DMS153 (cell line): ENCODE data around the gene ADGRV1.

Experiments used
- DNase-seq: peaks from one replicate; lab custom pipeline; 2025; lab: John Stamatoyannopoulos, UW

The ADGRV1 gene

DNA sequence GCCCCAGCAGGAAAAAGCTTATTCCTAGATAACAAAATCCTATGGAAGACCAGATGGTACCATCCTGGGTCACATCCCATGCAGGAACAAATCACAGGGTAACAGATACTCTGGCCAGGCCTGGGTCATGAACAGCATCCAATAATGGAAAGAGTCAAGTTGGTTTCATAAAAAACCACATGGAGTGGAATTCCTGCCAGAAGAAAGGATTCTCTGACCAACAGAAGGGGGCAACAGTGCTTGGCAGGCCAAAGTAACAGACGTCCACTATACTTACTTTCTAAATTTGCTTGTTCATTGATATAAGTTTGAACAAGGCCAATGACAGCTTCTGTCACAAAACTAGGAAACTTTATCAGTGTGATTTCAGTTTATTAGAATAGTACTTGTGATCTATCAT, 551.0 kb downstream of the ADGRV1 start:
- no peak for DNase-seq

- DNase-seq, result no peak
Measured at GRCh38 chr5:91110686-91111085, 552.1 kb downstream of the ADGRV1 start.

- DNase-seq, result no peak
Measured at GRCh38 chr5:91111473-91112238, 553.1 kb downstream of the ADGRV1 start.

DNA sequence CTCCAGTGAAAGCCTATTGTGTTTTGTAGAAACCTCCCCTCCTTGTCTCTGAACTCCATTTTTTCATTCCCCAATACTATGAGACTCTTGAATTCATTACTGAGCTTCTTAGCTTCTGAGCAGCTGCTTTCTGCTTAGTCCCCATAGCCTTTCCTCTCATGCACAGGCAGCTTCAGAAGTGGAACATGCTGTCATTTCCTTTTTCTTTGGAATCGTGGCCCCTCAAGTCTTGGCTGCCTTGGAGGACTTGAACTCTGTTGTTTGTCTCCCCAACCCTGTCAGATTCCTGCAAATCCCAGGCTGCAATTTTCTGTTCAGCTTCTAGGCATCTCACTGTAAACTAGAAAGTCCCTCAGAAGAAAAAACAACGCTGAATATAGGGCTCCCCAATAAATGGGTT, 556.1 kb downstream of the ADGRV1 start:
- no peak for DNase-seq

- no peak for DNase-seq
Measured at GRCh38 chr5:91118354-91118753, 559.8 kb downstream of the ADGRV1 start.

DNA sequence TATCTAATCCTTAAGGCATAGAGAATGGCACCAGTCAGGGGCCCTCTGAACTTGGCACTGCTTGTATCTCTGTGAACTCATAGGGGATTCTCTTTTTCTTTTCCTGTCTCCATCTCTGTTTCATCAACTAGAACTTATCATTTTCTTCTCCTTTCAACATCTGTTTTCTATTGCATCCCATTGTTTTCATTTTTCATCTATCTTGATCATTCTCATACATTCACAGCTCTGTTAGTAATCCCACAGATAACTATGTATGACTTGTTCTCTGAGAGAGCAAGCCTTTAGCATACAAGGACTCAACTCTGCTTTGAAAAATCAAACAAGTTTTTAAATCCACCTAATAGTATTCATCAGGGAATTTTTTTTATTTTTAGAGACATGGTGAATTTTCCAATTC, 560.2 kb downstream of the ADGRV1 start:
- DNase-seq, result no peak

GRCh38 chr5:91119217-91119616, 560.6 kb downstream of the ADGRV1 start:
- no peak for DNase-seq

- no peak for DNase-seq
Measured at GRCh38 chr5:91119981-91120850, 561.6 kb downstream of the ADGRV1 start.

- no peak for DNase-seq
Measured at GRCh38 chr5:91121347-91121993, 562.9 kb downstream of the ADGRV1 start.

DNA sequence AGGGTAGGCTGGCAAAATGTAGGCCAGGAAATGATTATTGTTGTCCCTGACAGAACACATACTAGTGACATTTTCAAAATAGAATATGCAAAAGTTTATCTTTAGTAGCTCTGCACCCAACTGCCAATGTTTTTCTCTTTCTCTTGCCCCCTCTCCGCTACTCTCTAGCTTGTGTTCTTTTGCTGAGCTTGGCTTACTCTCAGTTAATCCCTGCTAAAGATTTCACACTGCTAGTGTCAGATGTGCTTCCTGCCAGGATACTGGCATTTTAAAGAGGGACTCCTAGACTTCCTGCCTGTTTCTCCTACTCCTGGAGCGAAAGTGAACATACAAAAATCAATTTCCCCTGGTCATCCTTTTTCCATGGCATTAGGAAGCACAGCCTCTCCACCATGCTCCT, 564.1 kb downstream of the ADGRV1 start:
- no peak for DNase-seq

- DNase-seq, result no peak
Measured at GRCh38 chr5:91123291-91123690, 564.7 kb downstream of the ADGRV1 start.

GRCh38 chr5:91123901-91124300, 565.3 kb downstream of the ADGRV1 start:
- DNase-seq, result no peak

GRCh38 chr5:91125916-91126315, 567.3 kb downstream of the ADGRV1 start:
- DNase-seq, result no peak

DNA sequence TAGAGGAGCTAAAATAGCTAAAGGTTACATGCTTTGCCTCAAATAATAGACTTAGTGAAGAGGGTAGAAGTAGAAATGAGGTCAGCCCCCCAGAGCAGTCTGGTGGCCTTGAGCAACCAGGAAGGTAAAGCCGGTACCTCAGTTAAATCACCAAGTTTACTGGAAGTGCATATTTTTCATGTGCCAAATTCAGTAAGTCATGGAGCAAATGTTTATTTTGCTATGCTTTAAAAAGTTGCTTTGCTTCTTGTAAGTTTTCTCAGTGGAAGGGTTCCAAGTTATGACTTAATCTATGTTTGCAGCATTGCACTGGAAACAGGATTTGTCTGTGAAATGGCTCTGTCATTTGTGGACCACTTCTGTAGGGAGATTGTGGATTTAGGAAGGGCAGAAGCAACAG, 567.9 kb downstream of the ADGRV1 start:
- no peak for DNase-seq

GRCh38 chr5:91126888-91127287, 568.3 kb downstream of the ADGRV1 start:
- no peak for DNase-seq

DNA sequence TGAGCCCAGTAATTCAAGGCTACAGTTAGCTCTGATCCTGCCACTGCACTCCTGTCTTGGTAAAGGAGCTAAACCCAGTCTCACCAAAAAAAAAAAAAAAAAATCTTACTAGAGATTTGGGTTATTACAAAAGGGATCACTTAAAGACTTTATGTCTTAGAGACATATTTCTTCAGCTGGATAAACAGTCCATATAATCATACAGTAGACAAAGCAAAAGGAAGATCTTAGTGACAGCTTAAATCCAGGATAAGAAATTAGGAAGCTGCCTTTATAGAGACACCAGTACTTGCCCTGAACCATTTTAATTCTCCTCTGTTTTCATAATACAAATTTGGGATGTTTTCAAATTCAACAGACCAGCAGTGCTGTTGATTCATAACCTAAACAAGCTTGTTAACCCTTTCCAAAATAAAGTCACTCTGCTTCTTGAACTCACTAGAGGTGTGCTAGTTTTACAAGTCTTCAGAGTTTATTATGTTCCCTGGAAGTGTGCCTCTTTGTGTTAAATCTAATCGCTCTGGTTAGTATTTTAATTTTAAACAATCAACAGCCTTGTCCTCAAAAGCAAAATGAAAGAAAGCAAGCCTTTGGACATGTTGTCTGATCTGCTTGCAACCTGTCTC, 569.0 kb downstream of the ADGRV1 start:
- no peak for DNase-seq

DNA sequence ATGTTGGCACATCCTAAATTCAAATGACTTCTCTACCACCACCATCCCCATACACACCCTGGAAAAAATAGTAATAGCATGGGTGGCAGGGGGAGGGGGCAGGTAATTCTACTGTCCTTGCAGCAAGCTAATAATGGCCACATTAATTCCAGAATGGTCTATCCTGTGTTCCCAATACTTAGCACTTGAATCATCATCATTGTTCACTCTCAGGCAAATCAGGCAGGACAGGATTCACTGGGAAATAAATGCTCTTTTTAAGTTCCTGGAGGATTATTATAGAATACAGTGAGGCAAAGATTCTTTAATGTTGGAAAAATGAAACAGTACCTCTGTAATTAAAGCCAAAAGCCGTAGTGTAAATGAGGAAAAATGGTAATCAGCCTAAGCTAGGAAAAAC, 570.0 kb downstream of the ADGRV1 start:
- DNase-seq, result no peak

DNA sequence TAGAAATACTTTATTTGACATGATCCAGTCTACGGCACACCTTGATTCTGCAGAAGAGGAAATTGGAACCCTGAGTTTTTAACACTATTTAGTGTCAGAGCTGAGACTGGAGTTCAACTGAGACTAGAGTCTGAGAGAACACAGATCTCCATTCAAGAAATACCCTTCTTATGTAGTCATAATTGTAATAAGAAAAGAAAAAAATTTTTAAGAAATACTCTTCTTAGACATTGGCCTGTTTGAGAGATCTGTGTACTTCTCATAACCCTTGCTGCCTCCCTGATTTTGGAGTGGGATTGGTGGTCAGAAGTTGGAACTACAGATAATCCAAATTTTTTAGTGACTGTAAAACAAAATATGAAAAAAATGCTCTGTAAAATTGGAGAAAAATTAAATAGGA, 571.2 kb downstream of the ADGRV1 start:
- no peak for DNase-seq

- DNase-seq, result no peak
Measured at GRCh38 chr5:91130759-91131158, 572.2 kb downstream of the ADGRV1 start.

GRCh38 chr5:91132550-91132949, 574.0 kb downstream of the ADGRV1 start:
- no peak for DNase-seq

GRCh38 chr5:91133183-91133582, 574.6 kb downstream of the ADGRV1 start:
- no peak for DNase-seq

GRCh38 chr5:91135475-91136248, 577.1 kb downstream of the ADGRV1 start:
- DNase-seq, result no peak
